ENCODE data around the gene PPP2R2D. TPM values are rescaled to one million over a fixed set of nuclear protein-coding genes. Genes with fewer than 3 reads are reported as not detected.

Gene PPP2R2D
- total RNA-seq, 1 experiment from 2014 or later = 35.1 TPM

DNA sequence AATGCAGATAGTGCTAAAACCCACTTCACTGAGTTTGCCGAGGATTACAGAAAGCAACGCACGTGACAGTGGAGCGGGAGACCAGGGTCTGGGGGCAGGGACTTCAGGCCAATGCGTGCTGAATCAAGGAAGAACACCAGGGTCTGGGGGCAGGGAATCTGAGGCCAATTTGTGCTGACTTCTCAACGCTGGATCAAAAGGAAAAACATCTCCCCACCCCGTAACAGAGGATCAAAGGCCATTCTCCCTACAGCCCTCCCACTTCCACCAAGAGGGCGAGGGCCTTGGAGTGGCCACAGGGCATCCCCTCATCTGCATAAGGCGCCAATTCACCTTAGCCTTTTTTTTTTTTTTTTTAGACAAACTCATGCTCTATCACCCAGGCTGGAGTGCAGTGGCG, 103.2 kb downstream of the PPP2R2D start:
- Histone ChIP-seq H2AK5ac (ENCODE audit: insufficient read length, low read length) (no peak overlapping the region), H3K9ac (ENCODE audit: extremely low read depth, insufficient read length, low read length) (no peak overlapping the region), H4K8ac (replicated peaks; ENCODE audit: insufficient read length, low read depth, low read length) (no peak overlapping the region), H3T11ph (ENCODE audit: low read length) (no peak overlapping the region), H2BK120ac (ENCODE audit: low read depth, low read length, poor library complexity, severe bottlenecking) (no peak overlapping the region), H3K56ac (ENCODE audit: insufficient read length, low read depth, low read length) (no peak overlapping the region), H4K20me1 (ENCODE audit: control insufficient read depth, insufficient read depth, insufficient read length) (no peaks in the 10 kb centered on the region), H2AFZ (ENCODE audit: low read length) (no peak overlapping the region), H3K23ac (ENCODE audit: insufficient read length, low read depth, low read length) (no peak overlapping the region), H3K4me1 (ENCODE audit: insufficient read depth, low read length) (peaks cover 5% of the 10 kb centered on the region; the same call in 1 of the 2 replicates), H2BK20ac (ENCODE audit: low read depth, low read length, poor library complexity, severe bottlenecking) (no peak overlapping the region), H2BK15ac (ENCODE audit: low read depth, low read length) (no peak overlapping the region), H2BK12ac (ENCODE audit: insufficient read length, low read depth, low read length) (no peak overlapping the region), H4K5ac (ENCODE audit: insufficient read length, low read depth, low read length) (no peak overlapping the region), H3K27me3 (ENCODE audit: insufficient read depth, low read length) (no peaks in the 10 kb centered on the region), H3K14ac (ENCODE audit: insufficient read depth, low read length) (no peak overlapping the region; the same call in 1 of the 2 replicates), H3K4me2 (ENCODE audit: insufficient read depth, insufficient read length, low read length) (no peak overlapping the region), H3K23me2 (ENCODE audit: insufficient read length, low read depth, low read length, poor library complexity, severe bottlenecking) (no peaks in the 10 kb centered on the region), H4K91ac (ENCODE audit: insufficient read length, low read depth, low read length) (no peak overlapping the region), H3K27ac (ENCODE audit: insufficient read length, low read depth, low read length) (no peak overlapping the region), H3K9me3 (ENCODE audit: control insufficient read depth, low read depth, low read length) (no peaks in the 10 kb centered on the region), H2BK5ac (ENCODE audit: insufficient read length, low read length) (no peak overlapping the region), H3K79me2 (ENCODE audit: insufficient read depth, low read length) (no peaks in the 10 kb centered on the region), H3K4ac (ENCODE audit: low read depth, low read length) (no peak overlapping the region), H3K18ac (ENCODE audit: insufficient read length, low read depth, low read length) (no peak overlapping the region), H3K79me1 (ENCODE audit: insufficient read depth, low read depth, low read length, poor library complexity, severe bottlenecking) (no peaks in the 10 kb centered on the region)
- peaks cover 66 to 80% of the 10 kb centered on the region in 2 experiments for H3K4me1 Mint-ChIP-seq
- H3K27ac Mint-ChIP-seq = no peak overlapping the region; a peak in 1 of 7 replicates
- peaks cover 7 to 13% (median 11%) of the 10 kb centered on the region in 3 experiments; a peak in 6 of 7 replicates for H3K36me3 Mint-ChIP-seq (ENCODE audit: insufficient read depth in 1 of 3, low read depth in 3 of 3)
- no peak overlapping the region for H3K4me3 Mint-ChIP-seq
- TF ChIP-seq, protein P1, sequence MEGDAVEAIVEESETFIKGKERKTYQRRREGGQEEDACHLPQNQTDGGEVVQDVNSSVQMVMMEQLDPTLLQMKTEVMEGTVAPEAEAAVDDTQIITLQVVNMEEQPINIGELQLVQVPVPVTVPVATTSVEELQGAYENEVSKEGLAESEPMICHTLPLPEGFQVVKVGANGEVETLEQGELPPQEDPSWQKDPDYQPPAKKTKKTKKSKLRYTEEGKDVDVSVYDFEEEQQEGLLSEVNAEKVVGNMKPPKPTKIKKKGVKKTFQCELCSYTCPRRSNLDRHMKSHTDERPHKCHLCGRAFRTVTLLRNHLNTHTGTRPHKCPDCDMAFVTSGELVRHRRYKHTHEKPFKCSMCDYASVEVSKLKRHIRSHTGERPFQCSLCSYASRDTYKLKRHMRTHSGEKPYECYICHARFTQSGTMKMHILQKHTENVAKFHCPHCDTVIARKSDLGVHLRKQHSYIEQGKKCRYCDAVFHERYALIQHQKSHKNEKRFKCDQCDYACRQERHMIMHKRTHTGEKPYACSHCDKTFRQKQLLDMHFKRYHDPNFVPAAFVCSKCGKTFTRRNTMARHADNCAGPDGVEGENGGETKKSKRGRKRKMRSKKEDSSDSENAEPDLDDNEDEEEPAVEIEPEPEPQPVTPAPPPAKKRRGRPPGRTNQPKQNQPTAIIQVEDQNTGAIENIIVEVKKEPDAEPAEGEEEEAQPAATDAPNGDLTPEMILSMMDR (conservative IDR thresholded peaks at IDR 0.05) = no peak
- H3K9me3 Mint-ChIP-seq = peaks cover 12 to 13% of the 10 kb centered on the region in 2 experiments
- peaks cover 8% of the 10 kb centered on the region for H3K27me3 Mint-ChIP-seq (ENCODE audit: low read depth)
- DNase-seq = no peak
- no CpG with 5 or more reads among the region's 10 CpGs for WGBS (ENCODE audit: extremely low coverage, insufficient read length, low lambda C conversion rate)
